Fibroblast of the aortic adventitia (primary cell): ENCODE data around the gene SPATA2. TPM values are rescaled to one million over a fixed set of nuclear protein-coding genes. Genes with fewer than 3 reads are reported as not detected.

Experiments
- DNase-seq: peaks from one replicate; pipeline ENCODE4 v3.0.0-alpha.2; 2010; ENCODE audit warnings: low read depth
- H3K4me3 ChIP-seq: 2 replicates; pipeline ENCODE4 v1.5.1; 2011; ENCODE audit warnings: low read depth, mild to moderate bottlenecking, control low read depth, low read length, moderate library complexity
- total RNA-seq: library from RNA; depleted of rRNA; stranded (reverse); fragments of >200 nt; gene quantifications from 2 replicates; pipeline ENCODE4 v1.2.3, GENCODE V29; 2012; ENCODE audit warnings: low replicate concordance
- TF ChIP-seq, protein P1 (sequence below): IDR thresholded peaks from 2 replicates; pipeline ENCODE4 v1.5.1; 2011; ENCODE audit warnings: mild to moderate bottlenecking, low read length, control low read depth, inconsistent platforms; ENCODE audit not compliant: insufficient read depth

Gene SPATA2
- total RNA-seq, 1 donor = 3.4 TPM

DNA sequence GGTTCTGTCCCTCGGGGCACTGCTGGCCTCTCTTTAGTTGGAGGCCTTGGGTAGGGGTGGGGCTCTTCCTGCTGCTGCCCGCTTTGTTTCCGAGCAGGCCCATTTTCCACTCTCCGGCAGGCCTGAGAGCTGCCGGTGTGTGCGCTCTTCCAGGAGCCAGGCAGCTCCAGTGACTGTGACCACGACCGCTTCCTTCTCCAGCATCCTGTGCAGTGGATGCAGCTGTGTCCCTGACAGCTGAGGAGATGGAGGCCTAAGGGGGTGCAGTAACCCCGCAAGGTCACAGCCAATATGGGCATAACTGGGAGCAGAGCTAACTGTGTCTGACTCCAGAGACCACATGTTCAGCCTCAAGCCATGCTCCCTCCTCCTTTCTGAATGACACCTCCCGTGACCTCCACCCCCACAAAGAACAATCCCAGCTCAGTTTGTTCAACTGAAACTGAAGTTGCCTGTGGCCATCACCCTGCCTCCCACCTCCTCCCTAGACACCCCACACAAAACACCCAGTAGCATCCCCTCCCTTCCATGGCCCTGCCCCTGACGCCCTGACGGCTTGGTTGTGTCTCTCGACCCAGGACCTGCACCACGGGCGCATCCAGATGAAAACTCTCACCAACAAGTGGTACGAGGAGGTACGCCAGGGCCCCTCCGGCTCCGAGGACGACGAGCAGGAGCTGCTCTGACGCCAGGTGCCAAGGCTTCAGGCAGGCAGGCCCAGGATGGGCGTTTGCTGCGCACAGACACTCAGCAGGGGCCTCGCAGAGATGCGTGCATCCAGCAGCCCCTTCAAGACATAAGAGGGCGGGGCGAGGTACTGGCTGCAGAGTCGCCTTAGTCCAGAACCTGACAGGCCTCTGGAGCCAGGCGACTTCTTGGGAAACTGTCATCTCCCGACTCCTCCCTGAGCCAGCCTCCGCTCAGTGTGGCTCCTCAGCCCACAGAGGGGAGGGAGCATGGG lies 27.8 kb downstream of the SPATA2 start:
- no peak overlapping the region for H3K4me3 ChIP-seq
- TF ChIP-seq, protein P1, sequence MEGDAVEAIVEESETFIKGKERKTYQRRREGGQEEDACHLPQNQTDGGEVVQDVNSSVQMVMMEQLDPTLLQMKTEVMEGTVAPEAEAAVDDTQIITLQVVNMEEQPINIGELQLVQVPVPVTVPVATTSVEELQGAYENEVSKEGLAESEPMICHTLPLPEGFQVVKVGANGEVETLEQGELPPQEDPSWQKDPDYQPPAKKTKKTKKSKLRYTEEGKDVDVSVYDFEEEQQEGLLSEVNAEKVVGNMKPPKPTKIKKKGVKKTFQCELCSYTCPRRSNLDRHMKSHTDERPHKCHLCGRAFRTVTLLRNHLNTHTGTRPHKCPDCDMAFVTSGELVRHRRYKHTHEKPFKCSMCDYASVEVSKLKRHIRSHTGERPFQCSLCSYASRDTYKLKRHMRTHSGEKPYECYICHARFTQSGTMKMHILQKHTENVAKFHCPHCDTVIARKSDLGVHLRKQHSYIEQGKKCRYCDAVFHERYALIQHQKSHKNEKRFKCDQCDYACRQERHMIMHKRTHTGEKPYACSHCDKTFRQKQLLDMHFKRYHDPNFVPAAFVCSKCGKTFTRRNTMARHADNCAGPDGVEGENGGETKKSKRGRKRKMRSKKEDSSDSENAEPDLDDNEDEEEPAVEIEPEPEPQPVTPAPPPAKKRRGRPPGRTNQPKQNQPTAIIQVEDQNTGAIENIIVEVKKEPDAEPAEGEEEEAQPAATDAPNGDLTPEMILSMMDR = no peak
- no peak for DNase-seq

DNA sequence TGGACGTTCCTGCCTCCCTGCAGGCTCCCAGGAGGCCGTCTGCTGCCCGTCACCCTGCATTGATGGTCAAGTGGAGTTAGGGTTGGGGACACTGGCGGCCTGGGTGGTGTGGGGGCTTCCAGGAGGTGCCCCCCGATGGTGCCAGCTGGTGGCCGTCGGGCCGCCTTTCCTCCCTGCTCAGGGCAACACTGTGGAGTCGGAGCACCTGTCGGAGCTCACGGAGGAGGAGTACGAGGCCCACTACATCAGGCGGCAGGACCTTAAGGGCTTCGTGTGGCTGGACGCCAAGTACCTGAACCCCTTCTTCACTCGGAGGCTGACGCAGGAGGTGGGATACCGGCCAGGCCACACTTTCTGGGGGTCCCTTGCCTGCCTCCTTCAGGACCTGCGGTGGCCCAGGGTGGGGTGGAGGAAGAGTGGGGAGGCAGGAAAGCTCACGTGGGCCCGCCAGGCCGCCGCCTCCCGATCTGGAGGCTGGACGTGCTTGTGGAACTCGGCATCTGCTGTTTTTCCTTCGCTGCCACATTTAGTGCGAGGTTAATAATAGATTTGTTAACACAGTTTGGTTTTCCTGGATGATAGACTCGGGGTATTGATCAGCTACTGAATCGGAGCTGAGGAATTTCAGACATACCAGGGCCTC lies 28.6 kb downstream of the SPATA2 start:
- TF ChIP-seq, protein P1 = no peak
- no peak for DNase-seq
- H3K4me3 ChIP-seq = no peak overlapping the region

DNA sequence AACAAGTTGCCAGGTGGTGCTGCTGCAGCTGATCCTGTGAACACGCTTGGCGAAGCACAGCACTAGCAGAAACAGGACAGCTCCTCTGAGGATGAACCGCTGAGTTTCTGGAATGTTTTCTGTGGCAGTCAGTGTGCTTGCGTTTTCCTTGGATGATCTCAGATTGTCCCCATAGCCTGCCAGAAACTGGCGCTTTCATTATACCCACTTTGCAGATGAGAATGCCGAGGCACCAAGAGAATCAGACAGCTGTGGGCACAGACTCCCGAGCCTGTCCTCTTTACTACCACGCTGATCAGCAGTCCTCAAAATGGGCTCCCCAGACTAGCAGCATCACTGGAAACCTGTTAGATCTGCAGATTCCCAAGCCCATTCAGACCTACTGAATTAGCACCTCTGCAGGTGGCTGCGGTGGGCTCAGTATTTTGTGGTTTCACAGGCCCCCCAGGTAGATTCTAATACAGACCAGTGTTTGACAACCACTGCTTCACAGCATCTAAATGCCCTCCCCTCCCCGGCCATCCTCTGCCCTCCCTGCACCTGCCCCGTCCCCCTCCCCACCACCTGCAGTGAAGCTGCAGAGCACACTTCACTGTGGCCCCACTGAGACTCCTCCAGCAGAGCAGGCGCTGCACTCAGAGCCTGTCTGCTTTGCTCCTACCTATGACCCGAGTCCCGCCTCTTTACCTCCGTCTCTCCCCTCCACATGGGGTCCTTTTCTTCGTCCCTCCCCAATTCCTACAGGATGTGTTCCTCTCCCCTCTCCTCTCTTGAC lies 29.6 kb downstream of the SPATA2 start:
- no peak for DNase-seq
- H3K4me3 ChIP-seq = no peak overlapping the region
- TF ChIP-seq, protein P1 = no peak

DNA sequence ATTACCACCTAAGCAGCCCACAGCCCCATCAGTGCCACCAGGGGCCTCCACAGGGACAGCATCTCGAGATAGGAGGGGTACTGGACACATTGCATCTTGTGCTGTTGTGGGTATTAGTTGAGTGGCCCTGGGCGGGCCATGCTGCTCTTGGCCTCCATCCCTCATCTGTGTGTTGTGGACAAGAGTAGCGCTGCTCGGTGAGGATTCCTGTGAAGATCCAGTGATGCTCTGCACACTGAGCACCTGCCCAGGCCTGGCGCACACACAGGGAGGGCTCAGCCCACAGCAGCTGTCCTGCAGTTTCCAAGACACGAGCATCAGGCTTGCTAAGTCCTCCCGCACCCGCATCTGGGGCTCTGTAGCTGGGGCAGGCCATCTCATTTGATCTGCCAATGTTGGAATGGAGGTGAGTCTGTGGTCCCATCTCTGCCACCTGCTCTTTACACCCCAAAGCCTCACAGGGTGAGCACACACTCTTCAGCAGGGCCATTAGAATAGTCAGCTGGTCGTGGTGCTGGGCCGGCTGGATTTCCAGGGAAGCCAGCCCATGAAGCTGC lies 32.0 kb downstream of the SPATA2 start:
- TF ChIP-seq, protein P1 = no peak
- no peak for DNase-seq

DNA sequence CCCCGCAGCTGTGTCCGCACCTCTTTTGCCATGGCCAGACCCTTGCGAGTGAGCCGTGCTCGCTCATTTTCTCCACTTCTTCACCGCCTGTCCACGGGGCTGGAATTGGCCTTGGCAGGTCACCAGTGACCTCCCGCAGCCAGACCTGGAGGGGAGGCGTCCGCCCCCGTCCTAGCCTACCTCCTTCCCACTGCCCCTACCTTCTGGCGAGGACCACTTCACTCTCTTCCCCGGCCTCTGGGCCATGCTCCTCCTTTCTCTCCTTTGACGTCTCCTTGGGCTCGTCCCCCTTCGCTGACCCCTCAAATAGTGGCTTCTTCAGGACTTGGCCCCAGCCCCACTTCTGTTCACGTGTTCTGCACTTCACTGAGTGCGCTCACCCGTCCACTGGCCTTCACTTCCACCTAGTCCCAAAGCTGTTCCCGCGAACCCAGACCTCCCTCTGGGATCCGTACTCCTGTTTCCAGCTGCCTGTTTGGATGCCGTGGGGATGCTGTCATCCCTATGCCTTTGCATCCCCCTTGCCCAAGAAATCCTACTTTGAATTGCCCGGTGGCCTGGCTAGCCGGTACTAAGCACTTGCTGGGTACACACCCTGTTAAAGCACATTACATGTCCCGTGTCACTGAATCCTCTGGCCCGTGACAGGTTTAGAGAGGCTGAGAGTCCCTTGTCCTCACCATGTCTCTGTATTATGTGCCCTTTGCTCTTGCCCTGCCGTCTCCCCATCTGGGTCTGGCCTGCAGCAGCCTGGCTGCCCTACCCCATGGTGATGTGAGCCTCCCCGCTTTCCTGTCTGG lies 33.0 kb downstream of the SPATA2 start:
- no peak overlapping the region for H3K4me3 ChIP-seq
- TF ChIP-seq, protein P1 = no peak
- DNase-seq = no peak

More for the DNA sequence above, 32.0 kb downstream of the SPATA2 start:
- H3K4me3 ChIP-seq = no peak overlapping the region
